ENCODE results near the gene ZIC4.
A peak's percentile ranks its signal among the peaks of the same experiment; 100 is the strongest.

The ZIC4 gene

GRCh38 chr3:147371771-147372340 lies 34.5 kb downstream of the ZIC4 start:
- no peak for DNase-seq (ENCODE audit: low read depth in 3 of 3)

DNA sequence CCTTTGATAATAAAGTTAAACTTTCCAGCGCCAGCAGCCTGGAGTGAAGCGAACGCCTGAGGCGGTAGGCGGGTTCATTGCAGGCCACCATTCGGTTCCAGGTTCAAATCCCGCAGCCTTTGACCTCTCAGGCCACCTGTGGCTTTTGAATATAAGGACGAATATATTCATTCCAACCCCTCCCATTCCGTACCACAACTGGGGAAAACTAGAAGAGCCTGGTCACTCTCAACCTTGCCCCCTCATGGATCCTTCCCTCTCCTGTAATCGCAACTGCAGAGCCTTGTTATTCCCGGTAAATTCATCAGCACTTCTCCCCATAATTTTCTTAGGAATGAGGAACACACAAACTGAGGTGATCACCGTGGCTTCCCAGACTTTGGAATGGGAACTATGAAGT lies 35.2 kb downstream of the ZIC4 start:
- DNase-seq (ENCODE audit: low read depth in 3 of 3) = no peak

GRCh38 chr3:147370349-147370748 lies 36.0 kb downstream of the ZIC4 start:
- DNase-seq (ENCODE audit: low read depth in 3 of 3) = no peak

GRCh38 chr3:147369661-147370123 lies 36.7 kb downstream of the ZIC4 start:
- no peak for DNase-seq (ENCODE audit: low read depth in 3 of 3)

DNA sequence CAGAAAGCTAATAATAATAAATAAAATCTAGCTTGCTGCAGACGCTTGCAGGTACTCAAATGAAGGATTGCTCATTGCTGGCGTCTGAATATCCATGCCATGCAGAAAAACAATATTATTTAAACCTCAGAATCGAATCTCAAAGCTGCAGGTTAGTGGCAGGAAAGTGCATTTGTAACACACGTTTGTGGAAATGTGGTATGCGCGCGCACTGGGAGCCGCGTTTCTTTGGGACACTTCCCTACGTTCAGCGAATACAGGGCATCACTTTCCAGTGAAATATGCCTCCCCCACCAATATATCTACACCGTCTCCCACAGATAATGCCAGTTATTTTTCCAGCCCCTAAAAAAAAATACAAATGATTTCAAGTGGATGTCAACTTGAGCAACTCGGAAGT lies 37.1 kb downstream of the ZIC4 start:
- no peak for DNase-seq (ENCODE audit: low read depth in 3 of 3)

DNA sequence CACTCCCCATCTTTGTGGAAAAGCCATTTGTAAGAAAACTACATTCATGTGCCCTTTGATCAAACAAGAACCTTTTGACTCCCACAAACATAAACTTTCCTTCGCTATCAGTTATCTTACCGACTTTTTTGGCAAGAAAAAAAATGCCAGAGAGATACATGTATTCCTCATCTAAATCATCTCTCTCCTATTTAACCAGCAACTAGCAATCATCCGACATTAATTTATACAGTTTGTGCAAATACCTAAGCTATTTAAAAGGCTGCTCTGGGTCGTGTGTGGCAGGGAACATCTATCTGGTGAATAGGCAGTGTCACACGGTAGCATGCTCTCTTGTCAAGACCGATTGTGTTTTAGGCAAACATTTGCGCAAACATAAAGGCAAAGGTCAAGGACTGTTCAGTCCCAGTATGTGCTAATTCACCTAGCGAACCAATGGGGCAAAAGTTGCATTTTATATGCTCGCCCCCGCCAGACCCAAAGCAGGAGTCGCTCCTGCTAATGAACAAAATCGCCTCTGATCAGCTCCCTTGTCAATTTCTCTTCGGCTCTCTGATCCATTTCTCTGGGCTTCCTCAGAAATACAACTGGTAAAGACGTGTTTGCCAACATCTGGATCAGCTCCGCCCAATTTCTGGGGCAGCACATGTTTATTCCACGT lies 37.7 kb downstream of the ZIC4 start:
- no peak for DNase-seq (ENCODE audit: low read depth in 3 of 3)

- no peak for DNase-seq (ENCODE audit: low read depth in 3 of 3)
Observed at GRCh38 chr3:147368151-147368550, 38.2 kb downstream of the ZIC4 start.

- DNase-seq (ENCODE audit: low read depth in 3 of 3) = no peak
Observed at GRCh38 chr3:147367676-147368075, 38.7 kb downstream of the ZIC4 start.

GRCh38 chr3:147365196-147366115 lies 40.9 kb downstream of the ZIC4 start:
- no peak for DNase-seq (ENCODE audit: low read depth in 3 of 3)

GRCh38 chr3:147364771-147365170 lies 41.6 kb downstream of the ZIC4 start:
- no peak for DNase-seq (ENCODE audit: low read depth in 3 of 3)

DNA sequence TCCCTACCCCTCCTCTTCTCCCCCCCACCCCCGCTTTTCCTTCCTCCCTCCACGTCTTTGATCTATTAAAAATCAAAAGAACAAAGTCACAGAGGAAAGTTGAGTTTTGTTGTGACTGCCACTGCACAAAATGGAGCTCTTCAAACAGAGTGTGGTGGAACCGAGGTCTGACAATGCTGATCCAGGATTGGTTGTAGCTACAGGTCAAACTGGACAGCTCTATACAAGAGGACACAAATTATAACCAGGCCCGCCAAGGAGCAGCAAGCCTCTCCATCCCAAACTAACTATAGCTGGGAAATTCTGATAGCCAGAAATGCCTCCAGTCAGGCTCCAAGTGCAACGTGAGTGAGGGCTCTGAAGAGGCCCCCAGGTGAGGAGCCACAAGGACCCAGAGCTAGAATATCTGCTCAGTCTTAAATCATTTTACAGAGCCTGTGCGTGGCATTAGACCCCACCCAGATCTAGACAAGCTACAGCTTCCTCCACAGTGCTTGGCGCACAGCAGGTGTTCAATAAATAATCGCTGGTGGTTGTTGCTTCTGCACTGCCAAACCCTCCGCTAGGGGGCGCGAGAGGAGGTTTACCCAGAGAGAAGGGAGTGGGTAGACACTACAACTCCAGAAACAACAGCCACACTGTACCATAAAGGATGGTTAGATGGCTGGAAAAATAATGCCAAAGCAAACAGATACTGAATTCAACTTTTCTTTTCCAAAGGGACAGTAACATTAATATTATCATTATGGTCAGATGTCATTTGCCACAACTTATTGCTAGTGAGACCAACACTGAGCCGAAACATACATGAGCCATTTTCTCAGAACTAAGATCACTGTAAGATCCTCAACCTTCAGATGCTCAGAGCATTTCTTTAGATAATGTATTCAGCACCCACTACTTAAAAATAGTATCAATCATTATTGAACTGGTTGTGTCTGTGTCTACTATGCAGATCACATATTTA lies 44.6 kb downstream of the ZIC4 start:
- peak in 1 of 3 experiments; percentile 4 for DNase-seq (ENCODE audit: low read depth in 3 of 3)

DNA sequence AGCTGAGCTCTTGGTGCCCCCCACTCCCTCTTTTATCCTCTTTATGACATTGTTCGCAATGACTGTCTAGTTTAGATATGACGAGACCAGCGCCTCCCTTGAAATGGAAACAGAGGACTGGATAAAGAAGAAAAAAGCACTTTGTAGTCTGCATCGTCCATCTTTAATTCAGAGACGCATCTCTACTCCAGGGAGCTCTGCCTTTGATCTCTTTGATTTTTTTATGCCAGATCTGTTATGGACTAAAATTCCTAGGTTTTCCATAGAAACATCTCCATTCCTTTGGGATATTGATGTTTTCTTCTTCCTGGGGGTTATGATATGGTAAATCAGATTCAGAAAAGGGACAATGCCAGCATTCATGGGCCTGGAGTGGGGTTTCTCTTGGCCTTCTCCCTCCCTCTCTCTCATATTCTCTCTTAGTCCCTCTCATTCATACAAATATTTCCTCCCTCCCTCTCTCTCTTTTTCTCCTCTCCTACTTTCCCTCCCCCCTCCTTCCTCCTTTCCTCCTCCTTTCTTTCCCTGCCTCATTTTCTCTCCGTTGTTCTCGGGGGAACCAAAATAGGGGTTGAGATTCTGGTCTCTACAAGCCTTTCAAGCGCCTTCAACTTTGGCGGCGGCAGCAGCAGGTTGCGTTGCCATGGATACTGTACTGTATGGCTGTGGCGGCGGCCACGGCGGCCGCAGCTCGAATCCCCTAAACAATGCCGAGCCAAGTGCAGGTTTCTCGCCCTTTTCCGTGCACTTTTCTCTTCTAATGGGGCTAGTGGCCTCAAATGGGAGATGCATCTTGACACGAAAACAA lies 45.5 kb downstream of the ZIC4 start:
- DNase-seq (ENCODE audit: low read depth in 3 of 3) = no peak

DNA sequence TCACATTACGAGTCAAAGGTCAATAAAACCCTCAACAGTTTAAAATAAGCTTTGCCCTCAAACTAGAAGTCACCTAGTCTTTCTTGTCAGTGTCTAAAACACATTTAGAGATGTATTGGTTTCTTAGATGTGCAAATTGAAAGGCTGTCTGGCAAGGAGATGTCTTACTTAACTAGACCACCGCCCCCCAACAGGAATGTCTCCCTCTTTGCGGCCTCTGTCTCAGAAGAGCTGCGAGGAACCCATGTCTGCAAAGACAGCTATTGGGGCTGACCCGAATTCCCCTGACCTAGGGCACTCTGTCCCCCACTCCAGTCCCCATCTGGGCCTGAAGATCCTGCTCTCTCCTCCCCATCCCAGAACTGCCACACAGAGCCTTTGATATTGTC lies 46.3 kb downstream of the ZIC4 start:
- no peak for DNase-seq (ENCODE audit: low read depth in 3 of 3)

GRCh38 chr3:147359177-147360050 lies 46.9 kb downstream of the ZIC4 start:
- no peak for DNase-seq (ENCODE audit: low read depth in 3 of 3)

DNA sequence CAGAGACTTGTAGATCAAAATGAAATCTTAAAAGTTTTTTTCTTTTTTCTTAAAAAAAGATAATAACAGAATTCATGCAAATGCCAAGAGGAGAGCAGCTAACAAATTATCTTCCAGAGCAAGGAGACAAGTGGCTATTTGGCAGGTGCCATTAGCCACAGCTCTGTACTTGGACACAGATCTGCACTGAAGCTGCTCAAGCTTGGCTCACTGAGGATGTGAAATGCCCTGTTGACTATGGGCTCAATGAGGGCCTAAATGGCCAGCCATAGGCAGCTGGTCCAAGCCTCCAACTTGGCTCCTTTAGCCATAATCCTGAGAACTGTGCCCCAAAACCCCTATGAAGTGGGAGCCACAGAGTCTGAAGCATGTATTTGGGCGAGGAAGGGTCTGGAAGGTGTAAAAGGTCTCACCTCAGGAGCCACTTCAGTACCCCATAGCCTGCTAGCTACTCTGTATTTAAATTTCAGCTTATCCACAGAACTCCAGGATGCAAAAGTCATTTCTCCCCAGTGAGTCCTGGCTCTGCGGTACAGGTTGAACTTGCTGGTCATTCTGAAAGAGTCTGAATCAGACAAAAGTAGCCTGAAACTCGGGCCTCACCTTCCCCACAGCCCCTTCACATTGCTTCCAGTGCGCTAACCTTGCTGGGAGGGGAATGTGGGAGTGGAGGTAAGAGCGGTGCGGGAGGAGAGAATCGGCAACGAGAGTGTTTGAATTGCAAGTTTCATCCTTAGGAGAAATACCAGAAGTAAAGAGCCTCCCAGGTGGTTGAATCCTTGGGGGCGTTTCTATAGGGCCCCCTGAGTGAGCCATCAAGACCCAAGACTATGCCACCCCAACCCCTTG lies 48.0 kb downstream of the ZIC4 start:
- DNase-seq (ENCODE audit: low read depth in 3 of 3) = no peak

- no peak for DNase-seq (ENCODE audit: low read depth in 3 of 3)
Observed at GRCh38 chr3:147356909-147357900, 49.1 kb downstream of the ZIC4 start.

DNA sequence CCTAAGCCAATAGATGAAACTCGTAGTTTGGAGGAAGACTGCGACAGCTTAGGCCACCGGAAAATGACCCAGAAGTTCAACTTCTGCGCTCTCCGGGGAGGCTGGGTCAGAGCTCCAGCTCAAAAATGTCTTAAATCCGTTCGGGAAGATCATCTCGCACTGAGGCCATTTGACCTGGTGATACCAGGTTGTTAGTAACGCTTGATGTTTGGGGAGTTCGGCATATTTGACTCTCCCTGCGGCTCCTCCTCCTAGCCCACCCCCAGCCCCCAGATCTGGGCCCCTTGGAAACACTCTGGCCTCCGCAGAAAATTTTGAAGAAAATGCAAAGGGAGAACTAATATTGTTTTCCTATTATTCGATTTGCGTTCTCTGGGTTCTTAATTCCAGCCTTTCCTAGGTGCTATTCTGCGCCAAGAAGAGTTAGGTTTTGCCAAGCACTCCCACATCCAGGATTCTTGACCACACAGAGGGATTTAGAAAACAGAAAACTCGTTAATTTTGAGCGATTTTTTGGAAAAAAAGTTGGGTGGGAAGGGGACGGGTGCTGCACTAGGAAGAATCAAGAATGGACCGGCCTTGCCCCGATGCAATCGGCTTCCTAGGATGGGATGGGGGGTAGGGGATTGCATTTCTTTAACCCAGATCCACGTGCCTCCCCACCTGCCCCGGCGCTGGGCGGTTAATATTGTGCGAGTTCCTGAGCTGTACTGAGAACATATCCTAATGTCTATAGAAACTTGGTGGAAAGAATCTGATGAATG lies 50.0 kb downstream of the ZIC4 start:
- no peak for DNase-seq (ENCODE audit: low read depth in 3 of 3)

Measured in stimulated activated CD4-positive, alpha-beta T cell treated with anti-CD3 and anti-CD28 coated beads, TNF-alpha, amount 100 ng/mL, for 4 hours (primary cell).